ENCODE data around the gene ATXN2.

DNA sequence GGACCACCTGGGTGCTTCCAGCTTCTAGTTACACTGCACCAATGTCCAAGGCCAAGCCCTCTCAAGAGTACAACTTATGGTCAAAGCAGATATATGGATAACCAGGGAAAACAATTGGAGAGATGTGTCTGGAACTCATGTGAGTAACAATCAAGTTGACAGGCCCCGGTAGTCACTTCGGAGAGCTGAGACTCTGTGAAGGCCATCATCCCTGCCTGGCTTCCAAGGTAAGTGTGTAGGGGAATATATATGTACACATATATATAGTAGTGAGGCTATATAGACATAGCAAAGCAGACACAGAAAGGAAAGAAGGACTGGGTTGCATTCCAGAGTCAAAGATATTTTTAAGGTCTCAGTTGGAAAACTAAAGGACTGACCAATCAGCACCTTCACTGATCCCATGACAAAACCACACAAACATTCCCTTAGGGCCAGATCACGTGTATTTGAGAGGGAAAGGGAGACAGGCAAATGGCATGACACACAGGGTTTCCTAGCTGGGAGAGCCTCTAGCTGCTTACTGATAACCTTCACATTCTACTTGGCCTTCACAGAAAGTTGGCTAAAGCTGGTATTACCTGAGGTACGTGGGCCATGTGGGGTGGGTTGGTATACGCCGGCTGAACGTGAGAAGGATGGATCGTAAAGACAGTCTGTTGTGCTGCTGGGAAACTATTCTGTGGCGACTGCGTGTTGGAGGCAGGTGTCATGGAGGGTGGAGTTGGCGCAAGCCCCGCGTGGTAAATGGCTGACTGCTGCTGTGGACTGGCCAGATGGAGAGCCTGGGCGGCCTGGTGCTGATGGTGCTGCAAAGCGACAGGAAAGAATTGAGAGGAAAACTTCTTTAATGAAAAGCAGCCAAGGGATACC is 143.4 kb downstream of the ATXN2 start:
- TF ChIP-seq, protein P1, sequence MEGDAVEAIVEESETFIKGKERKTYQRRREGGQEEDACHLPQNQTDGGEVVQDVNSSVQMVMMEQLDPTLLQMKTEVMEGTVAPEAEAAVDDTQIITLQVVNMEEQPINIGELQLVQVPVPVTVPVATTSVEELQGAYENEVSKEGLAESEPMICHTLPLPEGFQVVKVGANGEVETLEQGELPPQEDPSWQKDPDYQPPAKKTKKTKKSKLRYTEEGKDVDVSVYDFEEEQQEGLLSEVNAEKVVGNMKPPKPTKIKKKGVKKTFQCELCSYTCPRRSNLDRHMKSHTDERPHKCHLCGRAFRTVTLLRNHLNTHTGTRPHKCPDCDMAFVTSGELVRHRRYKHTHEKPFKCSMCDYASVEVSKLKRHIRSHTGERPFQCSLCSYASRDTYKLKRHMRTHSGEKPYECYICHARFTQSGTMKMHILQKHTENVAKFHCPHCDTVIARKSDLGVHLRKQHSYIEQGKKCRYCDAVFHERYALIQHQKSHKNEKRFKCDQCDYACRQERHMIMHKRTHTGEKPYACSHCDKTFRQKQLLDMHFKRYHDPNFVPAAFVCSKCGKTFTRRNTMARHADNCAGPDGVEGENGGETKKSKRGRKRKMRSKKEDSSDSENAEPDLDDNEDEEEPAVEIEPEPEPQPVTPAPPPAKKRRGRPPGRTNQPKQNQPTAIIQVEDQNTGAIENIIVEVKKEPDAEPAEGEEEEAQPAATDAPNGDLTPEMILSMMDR (conservative IDR thresholded peaks at IDR 0.05; ENCODE audit: low read length) = no peak
- no peak for TF ChIP-seq EZH2phosphoT487 (IDR thresholded peaks at IDR 0.05; ENCODE audit: borderline replicate concordance, low read depth, low read length)
